WTC11 (cell line): Measurements from ENCODE around the gene TPCN2. TPM values are rescaled to one million over a fixed set of nuclear protein-coding genes. Genes with fewer than 3 reads are reported as not detected.

Experiments
- ATAC-seq: fragments of 200-7000 bp; cut with Tn5 transposase; 2 replicates; pipeline ENCODE4 v1.10.0; 2021; ENCODE audit warnings: mild to moderate bottlenecking, moderate library complexity
- CTCF ChIA-PET: fragments of 300-600 bp; sonication (Branson Sonifier 250); formaldehyde crosslinking; loops from one replicate; lab custom pipeline; 2021; ENCODE audit warnings: antibody characterized with exemption; lab: Charles Lee
- POLR2A ChIA-PET: fragments of 350-600 bp; sonication (Branson Sonifier 250); formaldehyde crosslinking; loops from one replicate; lab custom pipeline; 2021; ENCODE audit warnings: antibody characterized with exemption; lab: Charles Lee
- DNase-seq: peaks from one replicate; pipeline ENCODE4 v3.0.0; 2021; ENCODE audit warnings: low spot score
- H3K27ac Mint-ChIP-seq: 2 replicates; pipeline ENCODE4 v1.8.0; 2021; ENCODE audit warnings: mixed read lengths
- H3K27me3 Mint-ChIP-seq: 2 replicates; pipeline ENCODE4 v1.8.0; 2021; ENCODE audit warnings: low read depth, mild to moderate bottlenecking, moderate library complexity, mixed read lengths
- H3K36me3 Mint-ChIP-seq: 2 replicates; pipeline ENCODE4 v1.8.0; 2021; ENCODE audit warnings: mixed read lengths
- H3K4me1 Mint-ChIP-seq: 2 replicates; pipeline ENCODE4 v1.8.0; 2022; ENCODE audit warnings: mixed read lengths
- H3K4me3 Mint-ChIP-seq: 2 replicates; pipeline ENCODE4 v1.8.0; 2021; ENCODE audit warnings: mild to moderate bottlenecking, moderate library complexity, mixed read lengths
- H3K9me3 Mint-ChIP-seq: 2 replicates; pipeline ENCODE4 v1.8.0; 2021; ENCODE audit warnings: mixed read lengths
- ARID4B ChIP-seq: sonication (generic); formaldehyde crosslinking; IDR thresholded peaks from 2 replicates; pipeline ENCODE4 v1.8.0; 2023; ENCODE audit warnings: missing genetic modification reagents, mild to moderate bottlenecking, borderline replicate concordance
- ATF2 ChIP-seq: sonication (generic); formaldehyde crosslinking; IDR thresholded peaks from 2 replicates; pipeline ENCODE4 v1.8.1; 2022; ENCODE audit warnings: low read depth, missing genetic modification reagents, borderline replicate concordance
- ATF3 ChIP-seq: sonication (generic); formaldehyde crosslinking; conservative IDR thresholded peaks from 2 replicates; pipeline ENCODE4 v1.8.1; 2022; ENCODE audit warnings: mild to moderate bottlenecking, missing genetic modification reagents
- ESRRA ChIP-seq: sonication (generic); formaldehyde crosslinking; IDR thresholded peaks from 2 replicates; pipeline ENCODE4 v1.8.1; 2022; ENCODE audit warnings: mild to moderate bottlenecking, missing genetic modification reagents, borderline replicate concordance
- FOXK1 ChIP-seq: sonication (generic); formaldehyde crosslinking; IDR thresholded peaks from 2 replicates; pipeline ENCODE4 v1.8.0; 2022; ENCODE audit warnings: mild to moderate bottlenecking, moderate library complexity, missing genetic modification reagents
- KAT7 ChIP-seq: sonication (generic); formaldehyde crosslinking; IDR thresholded peaks from 2 replicates; pipeline ENCODE4 v1.8.1; 2023; ENCODE audit warnings: missing genetic modification reagents, mild to moderate bottlenecking, borderline replicate concordance
- MAX ChIP-seq: sonication (generic); formaldehyde crosslinking; IDR thresholded peaks from 2 replicates; pipeline ENCODE4 v1.8.0; 2022; ENCODE audit warnings: mild to moderate bottlenecking, missing genetic modification reagents
- NFATC4 ChIP-seq: fragments of 250-450 bp; sonication (Bioruptor Pico); IDR thresholded peaks from 2 replicates; pipeline ENCODE4 v1.9.0; 2021; ENCODE audit warnings: mild to moderate bottlenecking
- NFYB ChIP-seq: sonication (generic); formaldehyde crosslinking; conservative IDR thresholded peaks from 2 replicates; pipeline ENCODE4 v1.8.0; 2022; ENCODE audit warnings: low read depth, missing genetic modification reagents
- SP1 ChIP-seq: sonication (generic); formaldehyde crosslinking; conservative IDR thresholded peaks from 2 replicates; pipeline ENCODE4 v1.8.1; 2022; ENCODE audit warnings: missing genetic modification reagents
- STAT6 ChIP-seq: sonication (generic); formaldehyde crosslinking; conservative IDR thresholded peaks from 2 replicates; pipeline ENCODE4 v1.8.1; 2023; ENCODE audit warnings: mild to moderate bottlenecking, low read depth, missing genetic modification reagents, moderate library complexity
- TCF7 ChIP-seq: sonication (generic); formaldehyde crosslinking; IDR thresholded peaks from 2 replicates; pipeline ENCODE4 v1.8.0; 2022; ENCODE audit warnings: mild to moderate bottlenecking, low read depth, missing genetic modification reagents, moderate library complexity
- USF1 ChIP-seq: sonication (generic); formaldehyde crosslinking; IDR thresholded peaks from 2 replicates; pipeline ENCODE4 v1.8.0; 2022; ENCODE audit warnings: mild to moderate bottlenecking, missing genetic modification reagents
- ZNF219 ChIP-seq: sonication (generic); formaldehyde crosslinking; IDR thresholded peaks from 2 replicates; pipeline ENCODE4 v1.8.0; 2023; ENCODE audit warnings: missing genetic modification reagents, mild to moderate bottlenecking, borderline replicate concordance
- ZNF263 ChIP-seq: sonication (generic); formaldehyde crosslinking; IDR thresholded peaks from 2 replicates; pipeline ENCODE4 v1.8.1; 2022; ENCODE audit warnings: low read depth, mild to moderate bottlenecking, moderate library complexity, missing genetic modification reagents
- ZNF416 ChIP-seq: fragments of 250-450 bp; sonication (Bioruptor Pico); IDR thresholded peaks from 2 replicates; pipeline ENCODE4 v1.9.0; 2021; ENCODE audit warnings: mild to moderate bottlenecking, inconsistent platforms
- ZNF532 ChIP-seq: fragments of 250-450 bp; sonication (Bioruptor Pico); IDR thresholded peaks from 2 replicates; pipeline ENCODE4 v1.9.0; 2021; ENCODE audit warnings: mild to moderate bottlenecking, borderline replicate concordance
- total RNA-seq: library from RNA; stranded (reverse); gene quantifications from 3 replicates; pipeline ENCODE4 v1.2.3, GENCODE V29; 2021

The TPCN2 gene
- total RNA-seq, 1 experiment from 2014 or later, result 24.6 TPM

- TF ChIP-seq NFYB (CRISPR knock-in tag), result no peak
- TF ChIP-seq ATF3 (CRISPR knock-in tag), result no peak
- no peak for TF ChIP-seq TCF7 (CRISPR knock-in tag)
Measured at GRCh38 chr11:69172674-69173073, 123.9 kb downstream of the TPCN2 start (continued).

- POLR2A ChIA-PET, result no interaction called here
- no peaks in the 10 kb centered on the region for H3K4me1 Mint-ChIP-seq
Measured at GRCh38 chr11:69173331-69173730, 124.6 kb downstream of the TPCN2 start.

GRCh38 chr11:69173925-69174581, 125.3 kb downstream of the TPCN2 start:
- Mint-ChIP-seq H3K27me3 (no peaks in the 10 kb centered on the region), H3K9me3 (peaks cover 33% of the 10 kb centered on the region), H3K36me3 (no peaks in the 10 kb centered on the region), H3K27ac (no peak overlapping the region; the same call in 1 of the 2 replicates), H3K4me1 (no peaks in the 10 kb centered on the region), H3K4me3 (no peak overlapping the region)
- ChIA-PET POLR2A (no interaction called here), CTCF (interaction anchor here (2.7 kb wide), 1 partner anchor 43 kb away, joined by 11 read pairs; no protein-coding TSS in a partner anchor)
- no peak for DNase-seq
- ATAC-seq, result no peak
- TF ChIP-seq ATF2 (CRISPR knock-in tag) (no peak), NFATC4 (CRISPR knock-in tag) (no peak), ZNF263 (no peak), ZNF219 (CRISPR knock-in tag) (no peak), STAT6 (CRISPR knock-in tag) (no peak), ZNF416 (CRISPR knock-in tag) (no peak), ZNF532 (CRISPR knock-in tag) (no peak), MAX (no peak), SP1 (CRISPR knock-in tag) (no peak), ATF3 (CRISPR knock-in tag) (no peak), ARID4B (CRISPR knock-in tag) (no peak), USF1 (CRISPR knock-in tag) (no peak), KAT7 (CRISPR knock-in tag) (no peak), ESRRA (CRISPR knock-in tag) (no peak)

More at GRCh38 chr11:69173331-69173730, 124.6 kb downstream of the TPCN2 start:
- ATAC-seq (no peak), DNase-seq (no peak)
- H3K36me3 Mint-ChIP-seq, result no peaks in the 10 kb centered on the region
- CTCF ChIA-PET, result interaction anchor here (2.7 kb wide), 1 partner anchor 42 kb away, joined by 11 read pairs; no protein-coding TSS in a partner anchor
- H3K27me3 Mint-ChIP-seq, result no peaks in the 10 kb centered on the region
- no peak for TF ChIP-seq FOXK1 (CRISPR knock-in tag)
- H3K4me3 Mint-ChIP-seq, result no peak overlapping the region
- peaks cover 35% of the 10 kb centered on the region for H3K9me3 Mint-ChIP-seq
- H3K27ac Mint-ChIP-seq, result no peak overlapping the region
